HepG2 (cell line): ENCODE results near the gene SNRPD3. TPM values are rescaled to one million over a fixed set of nuclear protein-coding genes. Genes with fewer than 3 reads are reported as not detected.

Experiments
- ATF2 ChIP-seq: sonication (generic); formaldehyde crosslinking; IDR thresholded peaks from 2 replicates; pipeline ENCODE4 v1.4.0; 2020; ENCODE audit warnings: missing genetic modification reagents
- CEBPZ ChIP-seq: IDR thresholded peaks from 2 replicates; pipeline ENCODE4 v1.6.1; 2012; ENCODE audit warnings: low read length, improper control_type of control experiment
- ERF ChIP-seq: IDR thresholded peaks from 2 replicates; pipeline ENCODE4 v1.6.1; 2018; ENCODE audit warnings: missing biosample characterization, missing genetic modification reagents
- GLI4 ChIP-seq: sonication (generic); formaldehyde crosslinking; IDR thresholded peaks from 2 replicates; pipeline ENCODE4 v1.5.1; 2020; ENCODE audit warnings: missing genetic modification reagents, mild to moderate bottlenecking, moderate library complexity, borderline replicate concordance
- GTF2F1 ChIP-seq: fragments of 150-350 bp; IDR thresholded peaks from 2 replicates; pipeline ENCODE4 v1.6.1; 2014; ENCODE audit warnings: low read length
- HNF4A ChIP-seq: sonication (generic); formaldehyde crosslinking; IDR thresholded peaks from 2 replicates; pipeline ENCODE4 v1.4.0; 2020; ENCODE audit warnings: missing genetic modification reagents
- HNRNPL ChIP-seq: fragments of 200-400 bp; formaldehyde crosslinking; IDR thresholded peaks from 2 replicates; pipeline ENCODE4 v1.6.1; 2017; ENCODE audit warnings: mild to moderate bottlenecking, low read depth, low read length
- NFE2L1 ChIP-seq: sonication (generic); formaldehyde crosslinking; IDR thresholded peaks from 2 replicates; pipeline ENCODE4 v1.4.0; 2020; ENCODE audit warnings: missing genetic modification reagents, mild to moderate bottlenecking, borderline replicate concordance
- PITX1 ChIP-seq: sonication (generic); formaldehyde crosslinking; IDR thresholded peaks from 2 replicates; pipeline ENCODE4 v1.5.1; 2020; ENCODE audit warnings: mild to moderate bottlenecking, missing genetic modification reagents
- SIN3A ChIP-seq: IDR thresholded peaks from 2 replicates; pipeline ENCODE4 v1.6.1; 2011; ENCODE audit warnings: low read depth, mild to moderate bottlenecking, control low read depth, low read length, borderline replicate concordance
- SYNCRIP ChIP-seq: fragments of 200-400 bp; formaldehyde crosslinking; IDR thresholded peaks from 2 replicates; pipeline ENCODE4 v1.6.1; 2018; ENCODE audit warnings: mild to moderate bottlenecking, low read depth, low read length; ENCODE audit not compliant: insufficient read depth
- ZBTB26 ChIP-seq: IDR thresholded peaks from 2 replicates; pipeline ENCODE4 v1.6.1; 2016; ENCODE audit warnings: missing compliant biosample characterization, missing genetic modification reagents, borderline replicate concordance
- ZFAT ChIP-seq: sonication (generic); formaldehyde crosslinking; conservative IDR thresholded peaks from 2 replicates; pipeline ENCODE4 v1.8.1; 2023; ENCODE audit warnings: missing genetic modification reagents, inconsistent platforms
- ZMAT5 ChIP-seq: sonication (generic); formaldehyde crosslinking; IDR thresholded peaks from 2 replicates; pipeline ENCODE4 v1.5.0; 2020; ENCODE audit warnings: mild to moderate bottlenecking, low read depth, missing genetic modification reagents, borderline replicate concordance
- ZNF180 ChIP-seq: sonication (generic); formaldehyde crosslinking; IDR thresholded peaks from 2 replicates; pipeline ENCODE4 v1.4.0; 2020; ENCODE audit warnings: low read depth, missing genetic modification reagents, borderline replicate concordance
- ZNF260 ChIP-seq: sonication (generic); formaldehyde crosslinking; IDR thresholded peaks from 2 replicates; pipeline ENCODE4 v1.4.0; 2020; ENCODE audit warnings: missing genetic modification reagents, low read depth, mild to moderate bottlenecking, borderline replicate concordance
- ZNF33A ChIP-seq: sonication (generic); formaldehyde crosslinking; IDR thresholded peaks from 2 replicates; pipeline ENCODE4 v1.5.1; 2020; ENCODE audit warnings: missing genetic modification reagents, mild to moderate bottlenecking, moderate library complexity, borderline replicate concordance
- ZNF441 ChIP-seq: sonication (generic); formaldehyde crosslinking; IDR thresholded peaks from 2 replicates; pipeline ENCODE4 v1.7.0; 2021; ENCODE audit warnings: missing genetic modification reagents, borderline replicate concordance
- ZNF546 ChIP-seq: sonication (generic); formaldehyde crosslinking; conservative IDR thresholded peaks from 2 replicates; pipeline ENCODE4 v1.8.1; 2023; ENCODE audit warnings: mild to moderate bottlenecking, missing genetic modification reagents
- ZNF569 ChIP-seq: sonication (generic); formaldehyde crosslinking; IDR thresholded peaks from 2 replicates; pipeline ENCODE4 v1.5.0; 2020; ENCODE audit warnings: mild to moderate bottlenecking, missing genetic modification reagents, moderate library complexity, borderline replicate concordance
- polyA plus RNA-seq, 8 experiments: library from polyadenylated mRNA; depleted of rRNA in 3 of 8; stranded (reverse) in 7 of 8; unstranded in 1 of 8; fragments of >200 nt; fragmentation: Illumina TruSeq in 4 of 8; extraction: Trizol in 4 of 8; gene quantifications; 2 replicates each; pipeline versions ENCODE4 v1.2.1 to v1.2.3, GENCODE V29; 2011 to 2016; ENCODE audit warnings: low read depth in 4 of 8, missing spikeins in 1 of 8, mixed read lengths in 1 of 8; ENCODE audit not compliant: insufficient read depth in 1 of 8
- total RNA-seq, 5 experiments: library from RNA; depleted of rRNA; stranded (reverse); fragments of >200 nt; fragmentation: Illumina TruSeq; extraction: Trizol; gene quantifications; 2 replicates each; pipeline ENCODE4 v1.2.3, GENCODE V29; 2016; ENCODE audit warnings: low read depth in 1 of 5

Gene SNRPD3
- total and polyA plus RNA-seq, 2 of the 13 experiments (the other 11 are each of a cell fraction or from before 2014, with no cell fraction given): 110 to 209 TPM

GRCh38 chr22:24550028-24550901 is 5.5 kb upstream of the SNRPD3 start (continued):
- TF ChIP-seq ZMAT5 (CRISPR knock-in tag) (no peak), GTF2F1 (no peak; the same call in 1 of the 2 replicates), PITX1 (CRISPR knock-in tag) (peak; percentile 87), HNF4A (CRISPR knock-in tag) (peak; percentile 98), ZNF33A (no peak), ZNF260 (CRISPR knock-in tag) (no peak), HNRNPL (peak; percentile 93), ERF (CRISPR knock-in tag) (peak; percentile 88), ZNF569 (CRISPR knock-in tag) (peak; percentile 58; the same call in 1 of the 2 replicates), SIN3A (peak; percentile 78; the same call in 1 of the 2 replicates), ZNF546 (CRISPR knock-in tag) (peak; percentile 69; the same call in 1 of the 2 replicates), GLI4 (CRISPR knock-in tag) (no peak; the same call in 1 of the 2 replicates), CEBPZ (no peak), ZNF180 (no peak), SYNCRIP (no peak), ATF2 (CRISPR knock-in tag) (peak; percentile 78; the same call in 1 of the 2 replicates), ZBTB26 (CRISPR knock-in tag) (peak; percentile 17; the same call in 1 of the 2 replicates), ZFAT (no peak), NFE2L1 (no peak), ZNF441 (CRISPR knock-in tag) (peak; percentile 74; the same call in 1 of the 2 replicates)
